Activated T-helper 1 cell treated with anti-CD3 and anti-CD28 coated beads, Interleukin-12 subunit alpha, Interleukin-12 subunit beta, Interleukin-2, Interleukin-4 antibody, amounts not matched to agents 30 ng/mL and 10 ng/mL and 1 ng/mL, durations not matched to agents 14 hours and 24 hours and 36 hours (primary cell): ENCODE data around the gene ARHGEF11. TPM values are rescaled to one million over a fixed set of nuclear protein-coding genes. Genes with fewer than 3 reads are reported as not detected.

Source experiments
- DNase-seq: peaks from one replicate; pipeline ENCODE4 v3.0.0; 2021; ENCODE audit warnings: low spot score
- H3K27ac Mint-ChIP-seq: one replicate; pipeline ENCODE4 v1.8.0; 2021; ENCODE audit warnings: mild to moderate bottlenecking, mixed read lengths
- H3K27me3 Mint-ChIP-seq: one replicate; pipeline ENCODE4 v1.8.0; 2022; ENCODE audit warnings: mild to moderate bottlenecking, moderate library complexity, mixed read lengths; ENCODE audit not compliant: insufficient read depth
- H3K36me3 Mint-ChIP-seq: one replicate; pipeline ENCODE4 v1.8.0; 2021; ENCODE audit warnings: low read depth, mixed read lengths
- H3K4me1 Mint-ChIP-seq: one replicate; pipeline ENCODE4 v1.8.0; 2021; ENCODE audit warnings: low read depth, mixed read lengths
- H3K4me3 Mint-ChIP-seq: one replicate; pipeline ENCODE4 v1.8.0; 2021; ENCODE audit warnings: mild to moderate bottlenecking, moderate library complexity, mixed read lengths
- H3K9me3 Mint-ChIP-seq: one replicate; pipeline ENCODE4 v1.8.0; 2021; ENCODE audit warnings: mixed read lengths
- intact Hi-C: fragments of 100-400 bp; cut with micrococcal nuclease; formaldehyde crosslinking; loops from one replicate; pipeline ENCODE4 v1.15.1; 2024
- total RNA-seq: library from RNA; stranded (reverse); gene quantifications from 2 replicates; pipeline ENCODE4 v1.2.3, GENCODE V29; 2022

ARHGEF11 gene
- total RNA-seq, 1 donor from 2014 or later = 3.2 TPM

DNA sequence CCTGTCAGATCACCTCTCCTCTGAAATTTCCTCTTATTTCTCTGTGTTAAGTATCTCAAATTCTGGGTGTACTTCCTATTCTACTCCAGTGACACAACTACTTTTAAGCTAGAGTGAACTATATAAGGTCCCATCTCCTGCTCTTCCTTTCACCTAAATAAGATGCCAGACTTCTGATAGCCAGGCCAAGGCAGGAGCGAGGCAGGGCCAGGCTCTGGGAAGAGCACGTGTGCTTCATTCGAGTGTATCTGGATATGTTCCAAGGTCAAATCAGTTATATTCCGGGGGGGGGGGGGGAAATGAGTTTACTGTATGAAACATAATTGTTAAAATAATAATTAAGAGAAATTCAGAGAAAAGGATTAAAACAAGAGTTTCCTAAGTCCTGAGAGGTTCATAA is 65.0 kb downstream of the ARHGEF11 start:
- DNase-seq = no peak
- no peak overlapping the region for H3K4me3 Mint-ChIP-seq
- H3K4me1 Mint-ChIP-seq = no peaks in the 10 kb centered on the region
- H3K27me3 Mint-ChIP-seq = peaks cover 29% of the 10 kb centered on the region
- no peak overlapping the region for H3K27ac Mint-ChIP-seq
- H3K36me3 Mint-ChIP-seq = no peaks in the 10 kb centered on the region
- intact Hi-C loops = no loop called here
- H3K9me3 Mint-ChIP-seq = no peaks in the 10 kb centered on the region

GRCh38 chr1:156975084-156975483 is 70.5 kb downstream of the ARHGEF11 start:
- DNase-seq = no peak
- H3K4me1 Mint-ChIP-seq = no peaks in the 10 kb centered on the region
- H3K36me3 Mint-ChIP-seq = no peaks in the 10 kb centered on the region
- no peak overlapping the region for H3K27ac Mint-ChIP-seq
- no peaks in the 10 kb centered on the region for H3K9me3 Mint-ChIP-seq
- intact Hi-C loops = no loop called here
- H3K27me3 Mint-ChIP-seq = peaks cover 35% of the 10 kb centered on the region
- H3K4me3 Mint-ChIP-seq = no peak overlapping the region

DNA sequence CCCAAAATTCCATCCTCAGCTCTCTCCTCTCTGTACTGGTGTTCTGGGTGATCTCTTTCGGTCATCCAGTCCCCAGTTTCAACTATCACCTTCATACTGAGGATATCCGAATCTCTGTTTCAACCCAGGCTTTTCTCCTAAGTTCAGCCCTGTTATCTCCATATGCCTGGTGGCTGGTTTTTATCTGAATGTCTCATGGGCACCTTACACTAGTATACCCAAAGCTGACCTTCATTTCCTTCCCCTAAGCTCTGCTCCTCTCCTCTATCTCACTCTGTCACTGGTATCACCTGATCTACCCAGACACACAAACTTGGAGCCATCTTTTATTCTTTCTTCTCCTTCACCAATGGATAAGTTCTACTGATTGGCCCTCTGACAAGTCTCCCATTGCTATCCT is 72.1 kb downstream of the ARHGEF11 start:
- H3K9me3 Mint-ChIP-seq = no peaks in the 10 kb centered on the region
- no peaks in the 10 kb centered on the region for H3K36me3 Mint-ChIP-seq

GRCh38 chr1:156970017-156970416 is 75.5 kb downstream of the ARHGEF11 start:
- peaks cover 2% of the 10 kb centered on the region for H3K36me3 Mint-ChIP-seq
- peaks cover 28% of the 10 kb centered on the region for H3K27me3 Mint-ChIP-seq
- no peaks in the 10 kb centered on the region for H3K4me1 Mint-ChIP-seq
- H3K27ac Mint-ChIP-seq = no peak overlapping the region
- no peaks in the 10 kb centered on the region for H3K9me3 Mint-ChIP-seq
- DNase-seq = no peak
- H3K4me3 Mint-ChIP-seq = no peak overlapping the region
- intact Hi-C loops = no loop called here

More for the DNA sequence above, 72.1 kb downstream of the ARHGEF11 start:
- H3K27me3 Mint-ChIP-seq = peaks cover 34% of the 10 kb centered on the region
- no peaks in the 10 kb centered on the region for H3K4me1 Mint-ChIP-seq
- H3K4me3 Mint-ChIP-seq = no peak overlapping the region
- H3K27ac Mint-ChIP-seq = no peak overlapping the region
- intact Hi-C loops = no loop called here
- no peak for DNase-seq

DNA sequence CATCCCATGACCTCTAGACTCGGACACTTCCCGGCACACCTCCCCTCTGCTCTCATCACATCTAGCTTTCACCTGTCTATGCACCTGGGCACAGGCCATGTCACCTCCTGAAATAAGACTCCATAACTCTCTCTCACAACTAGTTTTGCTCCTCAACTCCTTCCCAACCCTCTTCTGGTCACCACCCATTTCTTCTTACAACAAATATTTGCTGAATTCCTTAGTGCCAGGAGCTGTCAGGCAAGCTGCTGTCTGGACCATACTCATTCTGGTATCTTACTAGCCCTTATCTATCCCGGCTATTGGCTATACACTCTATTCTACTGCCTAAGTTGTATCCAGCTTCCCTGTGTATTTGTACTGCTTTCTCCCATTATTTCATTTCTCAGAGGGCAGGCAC is 76.0 kb downstream of the ARHGEF11 start:
- intact Hi-C loops = no loop called here
- peaks cover 1% of the 10 kb centered on the region for H3K4me1 Mint-ChIP-seq
- H3K36me3 Mint-ChIP-seq = peaks cover 2% of the 10 kb centered on the region
- no peak overlapping the region for H3K27ac Mint-ChIP-seq
- no peak overlapping the region for H3K4me3 Mint-ChIP-seq
- DNase-seq = no peak
- peaks cover 28% of the 10 kb centered on the region for H3K27me3 Mint-ChIP-seq
- no peaks in the 10 kb centered on the region for H3K9me3 Mint-ChIP-seq

DNA sequence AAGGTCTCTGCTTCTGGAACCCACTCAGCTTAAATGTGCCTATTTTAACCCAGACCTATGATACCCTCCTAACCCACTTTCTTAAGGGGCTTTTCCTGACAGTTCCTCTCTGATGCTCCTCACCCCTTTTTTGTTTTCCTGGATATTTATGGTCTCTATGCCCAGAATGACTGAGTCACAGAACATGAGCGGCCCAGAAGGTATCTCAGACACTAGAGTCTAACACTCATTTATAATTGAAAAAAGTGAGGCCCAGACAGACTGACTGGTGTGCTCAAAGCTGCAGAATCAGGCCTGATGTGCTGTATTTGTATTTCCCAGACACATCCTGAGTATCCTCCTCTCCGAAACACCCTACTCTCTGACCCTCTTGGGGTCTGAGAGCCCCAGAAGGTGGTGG is 81.1 kb downstream of the ARHGEF11 start:
- H3K36me3 Mint-ChIP-seq = peaks cover 9% of the 10 kb centered on the region
- H3K4me3 Mint-ChIP-seq = peak overlapping the region; percentile 38
- peaks cover 39% of the 10 kb centered on the region for H3K4me1 Mint-ChIP-seq
- DNase-seq = no peak
- peaks cover 18% of the 10 kb centered on the region for H3K27me3 Mint-ChIP-seq
- H3K27ac Mint-ChIP-seq = no peak overlapping the region
- no peaks in the 10 kb centered on the region for H3K9me3 Mint-ChIP-seq
- intact Hi-C loops = no loop called here

DNA sequence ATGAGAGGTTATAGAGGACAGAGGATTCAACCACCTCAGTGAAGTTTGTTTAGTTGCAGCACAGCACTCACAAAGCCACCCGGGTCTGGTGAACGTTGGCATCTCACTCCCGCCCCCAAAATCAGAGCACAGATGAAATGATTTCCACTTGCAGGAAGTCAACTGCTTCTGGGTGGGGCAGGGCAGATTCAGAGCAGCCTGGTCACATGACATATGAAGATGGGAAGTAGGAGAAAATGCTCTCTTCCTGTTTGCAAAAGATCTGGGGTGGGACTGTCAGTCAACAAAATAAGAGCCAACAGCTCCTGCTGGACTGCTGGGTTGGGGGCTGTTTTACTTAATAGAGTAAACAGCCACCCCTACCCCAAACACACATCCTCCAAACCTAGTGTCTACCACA is 81.9 kb downstream of the ARHGEF11 start:
- Mint-ChIP-seq H3K9me3 (no peaks in the 10 kb centered on the region), H3K4me1 (peaks cover 47% of the 10 kb centered on the region), H3K27me3 (peaks cover 14% of the 10 kb centered on the region), H3K4me3 (peak overlapping the region; percentile 82), H3K36me3 (peaks cover 12% of the 10 kb centered on the region), H3K27ac (peak overlapping the region; percentile 56)
- intact Hi-C loops = no loop called here
- DNase-seq = peak; percentile 52

DNA sequence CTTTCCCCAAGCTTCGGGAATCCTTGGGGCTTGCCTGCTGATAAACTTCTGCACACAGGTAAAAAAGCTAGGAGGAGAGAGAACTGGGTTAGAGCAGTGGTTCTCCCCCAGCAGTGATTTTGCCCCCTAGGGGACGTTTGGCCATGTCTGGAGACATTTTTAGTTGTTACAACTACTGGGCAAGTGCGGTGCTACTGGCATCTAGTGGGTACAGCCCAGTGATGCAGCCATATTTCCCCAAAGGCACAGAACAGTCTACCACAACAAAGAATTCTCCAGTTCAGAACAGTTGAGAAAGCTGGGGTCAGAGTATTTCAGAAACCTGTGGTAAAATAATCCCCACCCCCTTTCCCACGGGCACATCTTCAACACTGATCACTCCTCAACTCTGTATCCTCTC is 83.8 kb downstream of the ARHGEF11 start:
- Mint-ChIP-seq H3K27me3 (peaks cover 8% of the 10 kb centered on the region), H3K27ac (no peak overlapping the region), H3K4me3 (no peak overlapping the region), H3K9me3 (no peaks in the 10 kb centered on the region), H3K36me3 (peaks cover 20% of the 10 kb centered on the region), H3K4me1 (peaks cover 61% of the 10 kb centered on the region)
- intact Hi-C loops = loop anchor here (2.0 kb wide), 1 partner anchor 69 kb away; the partner anchor contains the start of gene PEAR1
- peak; percentile 30 for DNase-seq

DNA sequence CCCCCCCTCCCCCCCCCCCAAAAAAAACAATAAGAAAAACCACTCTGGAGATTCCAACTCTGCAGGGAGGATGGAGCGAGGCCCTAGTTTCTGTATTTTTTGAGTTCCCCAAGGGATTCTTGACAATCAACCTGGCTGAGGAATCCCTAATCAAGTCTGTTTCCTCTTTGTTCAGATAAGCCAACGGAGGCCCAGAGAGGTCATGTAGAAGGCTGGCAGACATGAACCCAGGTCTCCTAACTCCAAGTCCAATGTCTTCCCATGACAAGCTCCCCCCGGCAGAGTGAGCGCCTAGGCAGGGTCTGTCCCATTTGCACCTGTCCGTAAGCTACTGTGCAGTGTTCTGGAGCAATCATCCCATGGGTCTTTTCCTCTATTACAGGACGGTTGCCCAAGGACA is 85.6 kb downstream of the ARHGEF11 start:
- H3K27me3 Mint-ChIP-seq = peaks cover 2% of the 10 kb centered on the region
- intact Hi-C loops = loop anchor here (2.0 kb wide), 1 partner anchor 67 kb away; the partner anchor contains the start of gene PEAR1
- H3K9me3 Mint-ChIP-seq = no peaks in the 10 kb centered on the region
- peaks cover 61% of the 10 kb centered on the region for H3K4me1 Mint-ChIP-seq
- H3K36me3 Mint-ChIP-seq = peaks cover 22% of the 10 kb centered on the region
- no peak for DNase-seq
- H3K27ac Mint-ChIP-seq = no peak overlapping the region
- no peak overlapping the region for H3K4me3 Mint-ChIP-seq

- H3K4me1 Mint-ChIP-seq = peaks cover 59% of the 10 kb centered on the region
- intact Hi-C loops = no loop called here
- no peaks in the 10 kb centered on the region for H3K9me3 Mint-ChIP-seq
- H3K27me3 Mint-ChIP-seq = peaks cover 2% of the 10 kb centered on the region
- H3K27ac Mint-ChIP-seq = no peak overlapping the region
- H3K36me3 Mint-ChIP-seq = peaks cover 25% of the 10 kb centered on the region
- H3K4me3 Mint-ChIP-seq = no peak overlapping the region
- no peak for DNase-seq
These were observed 86.1 kb downstream of the ARHGEF11 start for GRCh38 chr1:156959414-156959813.

DNA sequence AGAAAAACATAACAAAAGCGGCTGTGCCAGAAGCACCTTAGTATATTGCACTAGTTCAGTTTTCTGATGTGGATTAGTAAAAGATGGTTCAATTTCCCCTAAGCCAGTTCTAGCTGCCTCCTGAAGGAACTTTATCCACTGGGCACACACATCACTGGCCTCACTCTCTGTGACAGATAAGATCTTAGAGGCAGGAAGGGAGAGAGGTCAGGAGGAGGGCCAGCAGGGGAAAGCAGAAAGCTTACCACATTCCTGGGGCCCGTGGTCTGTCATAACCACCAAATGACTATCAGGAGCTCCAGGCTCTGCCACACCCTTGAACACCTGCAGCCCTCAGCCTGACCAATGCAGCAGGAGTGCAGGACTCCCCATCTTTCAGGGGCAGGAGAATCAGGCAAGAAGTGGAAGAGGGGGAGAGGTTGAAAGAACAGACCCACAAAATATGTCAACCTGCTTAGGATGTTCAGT is 87.3 kb downstream of the ARHGEF11 start:
- H3K27me3 Mint-ChIP-seq = peaks cover 2% of the 10 kb centered on the region
- peaks cover 26% of the 10 kb centered on the region for H3K36me3 Mint-ChIP-seq
- intact Hi-C loops = no loop called here
- H3K4me3 Mint-ChIP-seq = no peak overlapping the region
- peaks cover 48% of the 10 kb centered on the region for H3K4me1 Mint-ChIP-seq
- DNase-seq = no peak
- no peak overlapping the region for H3K27ac Mint-ChIP-seq
- H3K9me3 Mint-ChIP-seq = no peaks in the 10 kb centered on the region

DNA sequence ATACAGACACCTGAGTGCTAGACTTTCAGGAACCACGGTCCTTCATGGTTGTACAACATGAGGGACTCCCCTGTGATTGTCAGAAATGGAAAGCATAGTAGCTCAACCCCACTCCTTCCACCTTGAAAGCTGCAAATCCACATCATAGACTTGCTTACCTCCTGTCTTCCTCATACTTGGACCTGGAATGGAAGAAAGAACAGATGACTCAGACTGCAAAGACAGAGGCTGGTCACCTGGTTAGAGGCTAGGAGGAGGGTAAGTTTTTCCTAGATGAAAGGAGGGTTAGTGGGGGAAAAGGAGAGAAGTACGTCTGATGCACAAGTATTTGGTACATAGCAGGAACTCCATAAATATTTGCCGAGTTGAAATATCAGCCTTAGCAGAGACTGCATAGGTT is 87.9 kb downstream of the ARHGEF11 start:
- no peaks in the 10 kb centered on the region for H3K9me3 Mint-ChIP-seq
- peaks cover 42% of the 10 kb centered on the region for H3K4me1 Mint-ChIP-seq
- H3K27me3 Mint-ChIP-seq = peaks cover 2% of the 10 kb centered on the region
- DNase-seq = no peak
- H3K36me3 Mint-ChIP-seq = peaks cover 26% of the 10 kb centered on the region
- no peak overlapping the region for H3K4me3 Mint-ChIP-seq
- H3K27ac Mint-ChIP-seq = no peak overlapping the region
- intact Hi-C loops = no loop called here

DNA sequence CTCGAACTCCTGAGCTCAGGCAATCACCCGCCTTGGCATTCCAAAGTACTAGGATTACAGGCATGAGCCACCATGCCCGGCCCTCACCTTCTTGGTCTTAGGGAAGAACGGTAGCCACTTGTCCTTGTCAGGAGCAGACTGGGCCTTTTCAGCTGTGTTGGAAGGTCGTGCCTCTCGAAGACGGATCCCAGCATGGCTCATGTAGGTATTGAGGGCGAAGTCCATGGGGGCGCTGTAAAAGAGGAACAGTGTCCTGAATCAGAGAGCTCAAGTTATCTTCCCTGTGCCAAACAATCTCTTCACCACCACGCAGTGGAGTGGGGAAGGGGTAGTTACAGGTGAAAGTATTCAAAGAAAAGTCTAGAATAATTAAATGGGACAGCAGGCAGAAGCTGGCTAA is 89.2 kb downstream of the ARHGEF11 start:
- Mint-ChIP-seq H3K27me3 (peaks cover 2% of the 10 kb centered on the region), H3K36me3 (peaks cover 28% of the 10 kb centered on the region), H3K4me1 (peaks cover 30% of the 10 kb centered on the region), H3K9me3 (no peaks in the 10 kb centered on the region), H3K4me3 (no peak overlapping the region), H3K27ac (no peak overlapping the region)
- intact Hi-C loops = no loop called here
- no peak for DNase-seq

DNA sequence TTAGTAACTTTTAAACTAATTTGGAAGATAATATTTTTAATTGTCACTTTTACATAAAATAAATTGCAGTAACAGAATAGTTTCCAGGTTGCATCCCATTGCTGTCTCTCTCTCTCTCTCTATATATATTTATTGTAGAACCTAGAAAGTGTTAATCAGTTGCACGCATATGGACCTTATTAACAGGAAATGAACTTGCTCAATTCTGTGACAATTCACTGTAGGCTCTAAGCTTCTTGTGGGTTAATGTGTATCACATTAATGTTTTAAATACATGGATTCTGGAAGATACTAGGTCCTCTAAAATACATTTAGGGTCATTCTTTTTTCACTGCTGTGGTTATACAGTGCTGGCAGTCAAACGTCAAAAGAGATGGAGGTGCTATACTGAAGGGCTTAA is 92.0 kb downstream of the ARHGEF11 start:
- Mint-ChIP-seq H3K4me1 (peaks cover 14% of the 10 kb centered on the region), H3K27ac (no peak overlapping the region), H3K9me3 (no peaks in the 10 kb centered on the region), H3K4me3 (no peak overlapping the region), H3K36me3 (peaks cover 28% of the 10 kb centered on the region), H3K27me3 (peaks cover 2% of the 10 kb centered on the region)
- DNase-seq = no peak
- intact Hi-C loops = no loop called here
